A549 (cell line): ENCODE measurements around the gene PLXNA3.

Experiments used
- BHLHE40 ChIP-seq: IDR thresholded peaks from 2 replicates; pipeline ENCODE4 v1.6.1; 2012; ENCODE audit warnings: low read depth, low read length, inconsistent platforms
- CEBPB ChIP-seq, 2 experiments: fragments of >200 bp in 1 of 2; sonication (Bioruptor Twin) in 1 of 2; formaldehyde crosslinking in 1 of 2; IDR thresholded peaks; 2 replicates each; pipeline ENCODE4 v1.6.1; 2012 to 2016
- CTCF ChIP-seq: fragments of >200 bp; sonication (Bioruptor Twin); formaldehyde crosslinking; IDR thresholded peaks from 3 replicates; pipeline ENCODE4 v1.5.1; 2016
- EP300 ChIP-seq, 2 experiments: fragments of >200 bp; sonication (Bioruptor Twin); formaldehyde crosslinking; IDR thresholded peaks; 2 replicates in 1 of 2; 3 replicates in 1 of 2; pipeline ENCODE4 v1.6.1; 2016 to 2017
- MYC ChIP-seq: IDR thresholded peaks from 2 replicates; pipeline ENCODE4 v1.6.1; 2012; ENCODE audit warnings: mild to moderate bottlenecking, inconsistent platforms, low read length, improper control_type of control experiment, borderline replicate concordance
- POLR2A ChIP-seq: IDR thresholded peaks from 2 replicates; pipeline ENCODE4 v1.6.1; 2012; ENCODE audit warnings: mild to moderate bottlenecking, low read length
- POLR2AphosphoS2 ChIP-seq: conservative IDR thresholded peaks from 2 replicates; pipeline ENCODE4 v1.6.1; 2012; ENCODE audit warnings: low read length, improper control_type of control experiment, inconsistent platforms
- SMC3 ChIP-seq: fragments of >200 bp; sonication (Bioruptor Twin); formaldehyde crosslinking; IDR thresholded peaks from 3 replicates; pipeline ENCODE4 v1.6.1; 2018; ENCODE audit warnings: inconsistent platforms

GRCh38 chrX:154430916-154431315 lies 27.2 kb upstream of the PLXNA3 start:
- no peak for TF ChIP-seq CEBPB (IDR thresholded peaks at IDR 0.05)
- no peak for TF ChIP-seq CTCF
- no peak for TF ChIP-seq SMC3
- TF ChIP-seq EP300 (IDR thresholded peaks at IDR 0.05): no peak
- no peak for TF ChIP-seq BHLHE40
- no peak for TF ChIP-seq POLR2AphosphoS2
- TF ChIP-seq POLR2A: no peak
- TF ChIP-seq MYC: no peak
